A673 (cell line): ENCODE measurements around the gene CAMKK2. TPM values are rescaled to one million over a fixed set of nuclear protein-coding genes. Genes with fewer than 3 reads are reported as not detected.
A peak's percentile ranks its signal among the peaks of the same experiment; 100 is the strongest.
"Not testable (repeated sequence)": the region's sequence is repeated elsewhere in the genome, so short reads cannot be mapped to it uniquely, and the experiment has no call there.

ENCODE experiments used
- BruUV-seq: library from RNA; stranded (reverse); fragments of 400-500 nt; replicated peaks from 2 replicates; lab custom pipeline; 2021; lab: Mats Ljungman, UMichigan
- CTCF ChIA-PET: fragments of 300-600 bp; sonication (Branson Sonifier 250); formaldehyde crosslinking; loops from one replicate; lab custom pipeline; 2022; ENCODE audit warnings: antibody characterized with exemption; lab: Charles Lee
- POLR2A ChIA-PET: fragments of 300-600 bp; sonication (Branson Sonifier 250); formaldehyde crosslinking; loops from one replicate; lab custom pipeline; 2022; ENCODE audit warnings: antibody characterized with exemption; ENCODE audit not compliant: low non-redundant PET; lab: Charles Lee
- DNase-seq: peaks from one replicate; pipeline ENCODE4 v3.0.0-alpha.2; 2015; ENCODE audit warnings: low spot score
- H3K27ac ChIP-seq: fragments of 200-600 bp; sonication (generic); 2 replicates; pipeline ENCODE4 v1.5.1; 2016; ENCODE audit warnings: mixed run types, low read depth, mild to moderate bottlenecking, mixed read lengths, antibody characterized with exemption, low read length; ENCODE audit not compliant: poor library complexity, severe bottlenecking
- H3K27me3 ChIP-seq: fragments of 200-600 bp; sonication (generic); replicated peaks from 2 replicates; pipeline ENCODE4 v1.6.1; 2017; ENCODE audit warnings: mixed run types, low read depth, mild to moderate bottlenecking, mixed read lengths, antibody characterized with exemption, low read length; ENCODE audit not compliant: insufficient read depth, poor library complexity
- H3K36me3 ChIP-seq: fragments of 200-600 bp; sonication (generic); 2 replicates; pipeline ENCODE4 v1.6.1; 2016; ENCODE audit warnings: mixed run types, mild to moderate bottlenecking, mixed read lengths, antibody characterized with exemption, low read length; ENCODE audit not compliant: insufficient read depth, poor library complexity, severe bottlenecking
- H3K4me1 ChIP-seq: fragments of 200-600 bp; sonication (generic); 2 replicates; pipeline ENCODE4 v1.6.1; 2017; ENCODE audit warnings: mixed run types, mild to moderate bottlenecking, mixed read lengths, antibody characterized with exemption, low read length; ENCODE audit not compliant: insufficient read depth, poor library complexity, severe bottlenecking
- H3K4me3 ChIP-seq: fragments of 200-600 bp; sonication (generic); 2 replicates; pipeline ENCODE4 v1.5.1; 2016; ENCODE audit warnings: low read depth, mixed run types, mild to moderate bottlenecking, mixed read lengths, low read length; ENCODE audit not compliant: poor library complexity, severe bottlenecking
- H3K9me3 ChIP-seq: fragments of 200-600 bp; sonication (generic); 2 replicates; pipeline ENCODE4 v1.6.1; 2016; ENCODE audit warnings: mixed run types, low read depth, mild to moderate bottlenecking, mixed read lengths, antibody characterized with exemption, low read length; ENCODE audit not compliant: poor library complexity, severe bottlenecking
- CTCF ChIP-seq: fragments of 300-800, 200-600 bp; sonication (generic); conservative IDR thresholded peaks from 2 replicates; pipeline ENCODE4 v1.5.1; 2017; ENCODE audit warnings: low read depth, mild to moderate bottlenecking, antibody characterized with exemption, low read length, moderate library complexity, mixed read lengths
- EZH2 ChIP-seq: fragments of 200-600 bp; sonication (generic); IDR thresholded peaks from 2 replicates; pipeline ENCODE4 v1.6.1; 2017; ENCODE audit warnings: borderline replicate concordance, low read depth, mild to moderate bottlenecking, mixed read lengths, antibody characterized with exemption, low read length; ENCODE audit not compliant: poor library complexity, severe bottlenecking
- intact Hi-C: fragments of 100-400 bp; cut with micrococcal nuclease; formaldehyde crosslinking; loops from one replicate; pipeline ENCODE4 v1.10.0; 2022; ENCODE audit not compliant: unreplicated experiment
- total RNA-seq: library from RNA; stranded (reverse); gene quantifications from 2 replicates; pipeline ENCODE4 v1.2.3, GENCODE V29; 2021

The CAMKK2 gene
- total RNA-seq, 1 experiment from 2014 or later: 33.0 TPM

GRCh38 chr12:121229826-121230537 lies 66.5 kb downstream of the CAMKK2 start:
- intact Hi-C loops: not testable (repeated sequence)

GRCh38 chr12:121228919-121229665 lies 67.4 kb downstream of the CAMKK2 start:
- TF ChIP-seq EZH2 (no peak), CTCF (no peak)
- Histone ChIP-seq H3K27me3 (no peaks in the 10 kb centered on the region), H3K36me3 (no peaks in the 10 kb centered on the region), H3K4me3 (no peak overlapping the region), H3K27ac (no peak overlapping the region), H3K4me1 (no peaks in the 10 kb centered on the region), H3K9me3 (no peaks in the 10 kb centered on the region)
- no TSS peak for BruUV-seq
- ChIA-PET CTCF (interaction anchor here (0.6 kb wide), 1 partner anchor 320 kb away, joined by 3 read pairs; no protein-coding TSS in a partner anchor), POLR2A (no interaction called here)
- DNase-seq: no peak
- intact Hi-C loops: no loop called here

More at GRCh38 chr12:121229826-121230537, 66.5 kb downstream of the CAMKK2 start:
- H3K4me1 ChIP-seq, H3K4me3 ChIP-seq, BruUV-seq, H3K27me3 ChIP-seq, H3K9me3 ChIP-seq, H3K36me3 ChIP-seq, POLR2A ChIA-PET, H3K27ac ChIP-seq: not testable (repeated sequence)
- CTCF ChIA-PET: interaction anchor here (0.6 kb wide), 1 partner anchor 321 kb away, joined by 3 read pairs; no protein-coding TSS in a partner anchor
- TF ChIP-seq CTCF: peak; percentile 87
- peak; percentile 87 for DNase-seq

- H3K4me1 ChIP-seq: no peaks in the 10 kb centered on the region
- no TSS peak for BruUV-seq
- H3K27ac ChIP-seq: no peak overlapping the region
- DNase-seq: no peak
- POLR2A ChIA-PET: no interaction called here
- TF ChIP-seq CTCF: no peak
- no peak for TF ChIP-seq EZH2
- H3K4me3 ChIP-seq: no peak overlapping the region
- CTCF ChIA-PET: no interaction called here
- no peaks in the 10 kb centered on the region for H3K9me3 ChIP-seq
- no peaks in the 10 kb centered on the region for H3K27me3 ChIP-seq
- intact Hi-C loops: no loop called here
- no peaks in the 10 kb centered on the region for H3K36me3 ChIP-seq
Observed at GRCh38 chr12:121227294-121227693, 69.2 kb downstream of the CAMKK2 start.

GRCh38 chr12:121226871-121227270 lies 69.6 kb downstream of the CAMKK2 start:
- H3K4me3 ChIP-seq, intact Hi-C loops, H3K27me3 ChIP-seq, H3K9me3 ChIP-seq, H3K36me3 ChIP-seq, POLR2A ChIA-PET, DNase-seq, CTCF ChIA-PET, BruUV-seq, H3K27ac ChIP-seq, H3K4me1 ChIP-seq: not testable (repeated sequence)
